ENCODE results near the gene CNTRL.
A peak's percentile ranks its signal among the peaks of the same experiment; 100 is the strongest.
"Not testable (repeated sequence)": the region's sequence is repeated elsewhere in the genome, so short reads cannot be mapped to it uniquely, and the experiment has no call there.

The CNTRL gene

DNA sequence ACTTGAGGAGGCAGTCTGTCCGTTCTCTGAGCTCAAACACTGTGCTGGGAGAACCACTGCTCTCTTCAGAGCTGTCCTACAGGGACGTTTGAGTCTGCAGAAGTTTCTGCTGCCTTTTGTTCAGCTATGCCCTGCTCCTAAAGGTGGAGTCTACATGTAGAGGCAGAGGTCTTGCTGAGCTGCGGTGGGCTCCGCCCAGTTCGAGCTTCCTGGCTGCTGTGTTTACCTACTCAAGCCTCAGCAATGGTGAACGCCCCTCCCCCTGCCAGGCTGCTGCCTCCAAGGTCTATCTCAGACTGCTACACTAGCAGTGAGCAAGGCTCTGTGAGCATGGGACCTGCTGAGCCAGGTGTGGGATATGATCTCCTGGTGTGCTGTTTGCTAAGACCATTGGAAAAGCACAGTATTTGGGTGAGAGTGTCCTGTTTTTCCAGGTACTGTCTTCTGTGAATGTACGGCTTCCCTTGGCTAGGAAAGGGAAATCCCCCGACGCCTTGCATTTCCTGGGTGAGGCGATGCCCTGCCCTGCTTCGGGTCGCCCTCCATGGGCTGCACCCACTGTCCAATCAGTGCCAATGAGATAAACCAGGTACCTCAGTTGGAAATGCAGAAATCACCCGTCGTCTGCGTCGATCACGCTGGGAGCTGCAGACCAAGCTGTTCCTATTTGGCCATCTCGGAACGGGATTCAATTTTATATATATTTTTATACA, 58.5 kb downstream of the CNTRL start:
- DNase-seq = peak; percentile 76

DNA sequence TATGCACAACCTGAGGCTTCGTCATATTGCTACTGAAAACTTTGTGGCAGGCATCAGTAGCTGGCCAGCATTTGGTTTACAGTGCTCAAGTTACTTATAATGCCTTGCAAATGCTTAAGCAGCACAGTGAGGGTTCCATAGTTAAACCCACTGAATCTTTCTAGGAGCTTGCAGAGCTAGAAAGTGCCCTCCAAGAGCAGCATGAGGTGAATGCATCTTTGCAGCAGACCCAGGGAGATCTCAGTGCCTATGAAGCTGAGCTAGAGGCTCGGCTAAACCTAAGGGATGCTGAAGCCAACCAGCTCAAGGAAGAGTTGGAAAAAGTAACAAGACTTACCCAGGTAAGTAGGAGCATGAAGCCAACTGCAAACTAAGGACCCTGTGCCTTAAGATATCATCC, 60.9 kb downstream of the CNTRL start:
- no peak for DNase-seq

DNA sequence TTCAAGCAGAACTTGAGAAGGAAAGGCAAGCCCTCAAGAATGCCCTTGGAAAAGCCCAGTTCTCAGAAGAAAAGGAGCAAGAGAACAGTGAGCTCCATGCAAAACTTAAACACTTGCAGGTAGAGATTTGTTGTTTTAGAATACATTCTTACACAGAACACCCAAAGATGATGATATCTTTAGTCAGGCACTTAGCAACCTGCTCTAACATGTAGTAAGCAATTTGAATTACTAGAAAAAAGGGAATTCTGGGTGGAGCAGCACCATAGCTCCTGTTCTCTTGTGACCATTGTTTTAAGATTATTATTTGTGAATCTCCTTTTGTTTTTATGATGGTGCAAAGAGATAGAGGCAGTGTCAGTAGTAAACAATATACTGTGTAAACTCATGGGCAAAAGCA, 63.8 kb downstream of the CNTRL start:
- DNase-seq = no peak

DNA sequence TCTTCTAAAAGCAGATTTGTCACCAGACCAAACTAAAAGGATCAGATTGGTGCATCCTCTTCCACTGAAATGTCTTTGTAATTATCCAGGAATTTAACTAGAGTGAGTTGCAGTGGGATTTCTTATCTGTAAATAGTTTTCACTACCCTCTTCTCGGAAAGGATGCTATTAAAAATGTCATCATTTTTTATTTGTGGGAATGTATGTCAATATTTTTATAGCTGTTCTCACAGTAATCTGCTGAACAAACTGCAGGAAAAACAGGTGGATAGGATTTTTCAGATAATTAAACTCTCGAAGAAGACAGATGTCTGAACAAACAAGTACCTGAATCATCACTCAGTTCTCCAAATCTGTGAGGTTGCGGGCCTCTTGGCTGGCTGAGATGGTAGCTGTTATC, 64.2 kb downstream of the CNTRL start:
- DNase-seq = no peak

DNA sequence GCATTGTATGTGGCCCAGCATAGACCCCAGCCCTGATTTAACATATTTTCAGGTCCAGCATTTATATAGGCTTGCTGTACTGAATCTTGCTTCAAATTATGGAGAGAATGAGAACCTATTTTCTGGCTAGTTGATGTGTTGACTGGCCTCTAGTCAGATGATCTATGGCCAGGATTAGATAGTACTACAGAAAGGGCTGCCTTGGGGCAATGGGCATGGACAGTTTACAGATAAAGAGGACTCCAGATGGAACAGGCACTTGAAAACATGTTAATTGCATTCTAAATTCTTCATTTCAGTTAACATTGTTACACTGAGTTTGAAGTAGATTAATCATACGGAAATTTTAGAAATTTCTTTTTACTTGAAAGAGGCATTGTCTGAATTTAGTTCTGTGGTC, 65.4 kb downstream of the CNTRL start:
- DNase-seq = no peak

DNA sequence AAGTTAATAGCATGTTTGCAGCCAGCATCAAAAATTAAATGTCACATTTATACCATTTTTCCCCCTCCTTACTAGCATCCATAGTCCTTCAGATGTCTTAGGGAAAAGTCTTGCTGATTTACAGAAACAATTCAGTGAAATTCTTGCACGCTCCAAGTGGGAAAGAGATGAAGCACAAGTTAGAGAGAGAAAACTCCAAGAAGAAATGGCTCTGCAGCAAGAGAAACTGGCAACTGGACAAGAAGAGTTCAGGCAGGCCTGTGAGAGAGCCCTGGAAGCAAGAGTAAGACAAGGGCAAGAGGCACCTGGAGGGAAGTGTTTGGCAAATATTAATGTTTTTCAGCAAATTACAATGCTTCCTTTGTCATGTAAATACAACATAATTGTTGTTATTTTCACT, 66.6 kb downstream of the CNTRL start:
- no peak for DNase-seq

DNA sequence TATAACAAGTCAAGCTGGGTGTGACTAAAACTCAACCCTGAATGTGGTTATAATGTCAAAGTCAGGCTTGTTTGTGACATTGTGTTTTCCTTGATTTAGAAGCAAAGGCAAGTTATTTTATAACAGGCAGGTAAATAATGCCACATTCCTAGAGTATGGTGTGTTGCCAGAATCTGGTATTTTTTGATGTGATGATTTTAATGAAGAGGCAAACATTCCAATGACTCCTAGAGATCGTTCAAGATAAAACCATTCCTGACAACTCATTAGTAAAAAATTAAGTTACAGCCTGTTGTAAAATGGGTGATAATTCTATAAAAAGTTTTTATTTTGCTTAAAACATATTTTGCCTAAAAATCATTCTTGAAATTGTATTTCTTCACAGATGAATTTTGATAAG, 67.0 kb downstream of the CNTRL start:
- DNase-seq = no peak

DNA sequence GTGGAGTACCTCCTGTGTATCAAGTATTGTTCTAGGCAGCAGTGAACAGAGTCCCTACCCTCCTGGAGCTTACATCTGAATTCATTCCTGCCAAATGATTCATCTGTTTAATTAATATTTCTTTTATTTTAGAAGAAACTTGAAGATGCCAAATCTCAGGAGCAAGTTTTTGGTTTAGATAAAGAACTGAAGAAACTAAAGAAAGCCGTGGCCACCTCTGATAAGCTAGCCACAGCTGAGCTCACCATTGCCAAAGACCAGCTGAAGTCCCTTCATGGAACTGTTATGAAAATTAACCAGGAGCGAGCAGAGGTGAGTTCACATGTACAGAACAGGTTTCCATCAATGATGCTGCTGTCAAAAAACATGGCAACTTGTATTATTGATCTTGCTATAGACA, 69.0 kb downstream of the CNTRL start:
- DNase-seq = no peak

DNA sequence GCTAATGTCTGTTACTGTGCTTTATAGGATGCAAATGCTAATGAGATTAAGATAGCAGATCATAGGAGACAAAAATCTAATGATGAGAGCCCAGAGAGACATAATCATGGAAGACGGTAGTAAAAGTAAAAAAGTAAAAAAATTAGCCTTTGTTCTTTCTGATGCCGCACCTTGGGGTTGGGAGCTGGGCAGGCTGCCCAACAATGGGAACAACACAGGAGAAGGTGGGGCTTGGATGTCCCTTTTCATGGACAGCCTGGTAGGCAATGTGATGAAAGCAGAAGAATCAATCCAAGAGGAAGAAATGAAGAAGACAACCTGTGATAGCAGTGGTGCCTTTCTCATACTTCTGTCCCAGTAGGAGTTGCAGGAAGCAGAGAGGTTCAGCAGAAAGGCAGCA, 69.7 kb downstream of the CNTRL start:
- no peak for DNase-seq

DNA sequence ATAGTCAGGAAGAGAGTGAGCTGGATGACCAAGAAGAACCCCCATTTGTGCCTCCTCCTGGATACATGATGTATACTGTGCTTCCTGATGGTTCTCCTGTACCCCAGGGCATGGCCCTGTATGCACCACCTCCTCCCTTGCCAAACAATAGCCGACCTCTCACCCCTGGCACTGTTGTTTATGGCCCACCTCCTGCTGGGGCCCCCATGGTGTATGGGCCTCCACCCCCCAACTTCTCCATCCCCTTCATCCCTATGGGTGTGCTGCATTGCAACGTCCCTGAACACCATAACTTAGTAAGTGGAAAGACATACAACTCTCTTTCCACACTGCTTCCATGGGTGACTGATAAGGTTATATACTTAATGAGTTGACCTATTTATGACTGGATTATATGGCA, 75.4 kb downstream of the CNTRL start:
- no peak for DNase-seq

DNA sequence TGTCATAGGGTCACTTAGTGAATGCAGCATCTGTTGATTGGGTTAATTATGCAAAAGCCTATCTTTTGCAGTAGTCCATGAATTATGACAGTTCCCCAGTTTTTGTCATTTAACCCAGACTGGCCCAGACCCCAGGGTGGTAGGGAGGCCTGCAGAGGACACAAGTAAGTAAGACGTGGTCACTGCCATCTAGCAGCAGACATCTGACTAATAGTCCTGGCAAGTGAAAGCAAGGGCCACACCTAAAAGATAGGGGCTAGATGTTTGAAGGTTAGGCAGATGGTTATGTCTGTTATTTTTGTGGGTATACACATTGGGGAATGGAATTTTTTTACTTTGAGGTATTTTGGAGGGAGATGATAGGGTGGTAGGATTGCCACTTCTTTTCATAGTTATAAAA, 78.9 kb downstream of the CNTRL start:
- no peak for DNase-seq

DNA sequence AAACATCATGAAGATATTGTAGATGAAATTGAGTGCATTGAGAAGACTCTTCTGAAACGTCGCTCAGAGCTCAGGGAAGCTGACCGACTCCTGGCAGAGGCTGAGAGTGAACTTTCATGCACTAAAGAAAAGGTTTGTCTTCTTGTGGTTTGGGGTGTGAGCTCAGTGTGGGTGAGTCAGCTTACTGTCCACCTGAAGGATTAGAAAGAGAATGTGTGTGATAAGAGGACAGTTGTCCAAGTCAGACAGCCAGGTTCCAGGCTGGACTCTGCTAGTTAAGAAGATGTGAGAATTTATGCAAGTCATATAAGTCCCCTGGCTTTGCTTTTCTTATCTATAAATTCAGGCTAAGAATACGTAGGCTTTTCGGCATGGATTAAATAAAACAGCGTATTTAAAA, 80.0 kb downstream of the CNTRL start:
- DNase-seq = no peak

DNA sequence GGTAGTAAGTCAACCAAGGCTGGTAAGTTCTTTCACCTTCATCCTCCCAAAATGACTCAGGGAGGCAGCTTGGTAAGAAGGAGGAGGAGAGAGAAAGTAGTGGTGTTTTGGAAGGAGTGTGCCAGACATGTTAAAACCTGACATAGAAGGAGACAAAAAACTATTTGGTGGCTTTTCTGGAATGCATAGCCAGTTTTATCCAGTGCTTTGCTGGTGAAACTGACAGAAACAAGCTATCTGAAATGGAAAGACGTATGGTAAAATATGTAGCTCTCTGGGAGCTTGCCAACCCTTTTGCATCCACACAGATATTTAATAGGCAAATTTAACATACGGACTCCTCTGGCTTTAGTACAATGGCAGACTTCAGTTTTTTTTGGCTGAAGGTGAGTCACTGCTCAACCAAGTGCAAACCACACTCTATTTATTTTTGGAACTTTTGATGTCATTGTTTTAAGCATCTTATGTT, 81.5 kb downstream of the CNTRL start:
- no peak for DNase-seq

DNA sequence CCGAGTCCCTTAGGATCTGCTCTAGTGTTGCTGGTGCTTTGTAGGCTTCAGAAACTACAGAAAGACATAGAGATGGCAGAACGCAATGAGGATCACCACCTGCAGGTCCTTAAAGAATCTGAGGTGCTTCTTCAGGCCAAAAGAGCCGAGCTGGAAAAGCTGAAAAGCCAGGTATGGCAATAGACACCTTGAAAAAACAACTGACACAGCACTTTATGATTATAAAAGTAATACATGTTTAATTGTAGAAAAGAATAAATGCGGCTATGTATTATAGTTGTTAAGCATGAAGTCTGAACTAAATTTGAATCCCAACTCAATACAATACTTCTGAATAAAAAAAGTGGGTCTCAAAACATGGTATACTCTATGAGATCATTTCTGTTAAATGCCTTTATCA, 83.2 kb downstream of the CNTRL start:
- no peak for DNase-seq

DNA sequence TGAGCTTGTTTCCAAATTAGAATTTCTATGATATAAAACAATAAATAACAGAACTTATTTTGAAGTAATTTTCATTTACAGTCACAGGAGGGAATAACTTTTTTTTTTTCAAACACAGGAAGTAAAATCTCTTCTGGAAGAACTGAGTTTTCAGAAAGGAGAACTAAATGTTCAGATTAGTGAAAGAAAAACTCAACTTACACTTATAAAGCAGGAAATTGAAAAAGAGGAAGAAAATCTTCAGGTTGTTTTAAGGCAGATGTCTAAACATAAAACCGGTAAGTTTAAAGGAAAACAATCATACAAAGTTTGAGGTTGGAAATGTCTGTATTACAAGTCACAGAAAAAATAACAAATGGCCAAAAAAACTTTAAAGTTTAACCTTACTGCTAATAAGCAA, 85.3 kb downstream of the CNTRL start:
- no peak for DNase-seq

DNA sequence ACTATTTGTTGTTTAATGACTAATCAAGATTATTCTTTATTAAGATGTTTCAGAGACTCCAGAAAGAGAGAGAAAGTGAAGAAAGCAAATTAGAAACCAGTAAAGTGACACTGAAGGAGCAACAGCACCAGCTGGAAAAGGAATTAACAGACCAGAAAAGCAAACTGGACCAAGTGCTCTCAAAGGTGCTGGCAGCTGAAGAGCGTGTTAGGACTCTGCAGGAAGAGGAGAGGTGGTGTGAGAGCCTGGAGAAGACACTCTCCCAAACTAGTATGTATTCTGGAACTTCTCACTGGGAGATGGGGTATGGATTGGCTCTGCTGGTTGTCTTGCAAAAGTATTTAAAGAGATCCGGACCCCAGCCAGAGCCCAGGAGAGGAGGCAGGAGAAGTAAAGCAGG, 93.3 kb downstream of the CNTRL start:
- DNase-seq = no peak

DNA sequence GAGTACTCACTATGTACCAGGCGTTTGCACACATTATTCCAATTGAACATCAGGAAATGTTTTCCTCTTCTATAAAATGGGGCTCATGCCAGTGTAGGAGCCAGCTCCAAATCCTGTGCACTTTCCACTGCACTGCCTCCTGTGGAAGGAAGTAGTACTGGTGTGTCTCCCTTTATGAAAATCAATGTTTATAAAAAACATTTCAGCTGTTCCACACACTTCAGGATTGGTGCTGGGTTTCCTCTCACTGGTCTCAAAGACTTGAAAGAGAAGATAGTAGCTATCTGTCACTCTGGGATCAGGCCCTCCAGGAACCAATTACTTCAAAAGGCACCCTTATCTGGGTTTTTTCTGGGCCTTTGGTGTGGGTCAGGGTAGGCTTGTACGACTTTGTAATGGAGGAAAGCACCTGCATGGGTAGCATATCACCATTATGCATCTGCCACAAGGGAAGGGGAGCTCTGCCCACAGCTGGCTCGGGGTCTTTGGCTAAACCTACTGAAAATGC, 94.4 kb downstream of the CNTRL start:
- DNase-seq = peak; percentile 21

DNA sequence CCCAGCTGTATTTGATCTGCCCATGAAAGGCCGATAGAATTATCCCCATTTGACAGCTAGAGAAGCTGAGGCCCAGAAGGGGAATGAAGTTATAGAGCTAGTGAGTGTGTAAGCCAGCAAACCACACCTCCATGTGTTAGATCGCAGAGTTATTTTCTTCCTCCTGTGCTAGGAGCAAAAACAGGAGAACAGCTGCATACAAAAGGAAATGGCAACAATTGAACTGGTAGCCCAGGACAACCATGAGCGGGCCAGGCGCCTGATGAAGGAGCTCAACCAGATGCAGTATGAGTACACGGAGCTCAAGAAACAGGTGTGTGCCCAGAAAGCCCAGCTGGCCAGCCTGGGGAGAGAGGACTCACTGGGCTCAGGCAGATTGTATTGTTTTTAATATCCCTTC, 96.5 kb downstream of the CNTRL start:
- DNase-seq = no peak

DNA sequence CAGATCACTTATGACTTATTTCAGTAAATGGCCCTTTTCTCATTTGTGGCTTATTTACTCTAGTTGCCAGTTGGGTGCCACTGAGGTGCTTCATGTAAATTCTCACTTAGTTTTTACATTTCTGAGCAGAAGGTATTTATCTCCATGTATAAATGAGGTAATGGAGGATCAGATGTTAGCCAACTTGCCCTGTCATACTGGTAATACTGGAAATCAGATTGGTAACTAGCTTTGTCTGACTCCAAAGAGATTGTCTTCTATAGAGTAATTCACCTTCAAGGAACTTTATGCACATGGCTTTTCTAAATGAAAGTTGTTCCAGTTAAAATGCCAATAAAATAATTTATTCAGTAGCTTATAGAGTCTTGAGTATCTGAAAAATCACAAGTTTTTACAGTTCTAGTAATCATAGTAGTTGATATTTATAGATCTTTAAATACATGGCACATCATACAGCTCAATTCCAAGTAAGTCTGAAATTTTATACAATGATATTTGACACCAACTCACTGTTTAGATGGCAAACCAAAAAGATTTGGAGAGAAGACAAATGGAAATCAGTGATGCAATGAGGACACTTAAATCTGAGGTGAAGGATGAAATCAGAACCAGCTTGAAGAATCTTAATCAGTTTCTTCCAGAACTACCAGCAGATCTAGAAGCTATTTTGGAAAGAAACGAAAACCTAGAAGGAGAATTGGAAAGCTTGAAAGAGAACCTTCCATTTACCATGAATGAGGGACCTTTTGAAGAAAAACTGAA, 98.2 kb downstream of the CNTRL start:
- no peak for DNase-seq

DNA sequence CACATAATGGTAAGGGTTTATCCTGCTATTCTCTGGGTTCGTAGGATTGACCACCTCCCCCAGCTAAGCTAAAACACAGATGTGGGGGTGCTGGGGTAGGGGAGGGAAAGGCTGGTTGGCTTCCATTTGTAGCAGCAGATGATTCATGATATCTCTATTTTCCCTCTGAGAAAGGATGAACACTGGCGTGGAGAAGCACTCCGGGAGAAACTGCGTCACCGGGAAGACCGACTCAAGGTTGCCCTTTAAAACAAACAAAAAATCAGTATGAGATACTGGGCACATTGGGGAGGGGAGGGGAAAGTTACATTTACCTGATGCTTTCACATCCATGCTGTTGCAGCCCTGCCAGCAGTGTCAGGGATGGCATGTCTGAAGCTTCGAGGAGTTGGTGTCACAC, 98.7 kb downstream of the CNTRL start:
- no peak for DNase-seq

DNA sequence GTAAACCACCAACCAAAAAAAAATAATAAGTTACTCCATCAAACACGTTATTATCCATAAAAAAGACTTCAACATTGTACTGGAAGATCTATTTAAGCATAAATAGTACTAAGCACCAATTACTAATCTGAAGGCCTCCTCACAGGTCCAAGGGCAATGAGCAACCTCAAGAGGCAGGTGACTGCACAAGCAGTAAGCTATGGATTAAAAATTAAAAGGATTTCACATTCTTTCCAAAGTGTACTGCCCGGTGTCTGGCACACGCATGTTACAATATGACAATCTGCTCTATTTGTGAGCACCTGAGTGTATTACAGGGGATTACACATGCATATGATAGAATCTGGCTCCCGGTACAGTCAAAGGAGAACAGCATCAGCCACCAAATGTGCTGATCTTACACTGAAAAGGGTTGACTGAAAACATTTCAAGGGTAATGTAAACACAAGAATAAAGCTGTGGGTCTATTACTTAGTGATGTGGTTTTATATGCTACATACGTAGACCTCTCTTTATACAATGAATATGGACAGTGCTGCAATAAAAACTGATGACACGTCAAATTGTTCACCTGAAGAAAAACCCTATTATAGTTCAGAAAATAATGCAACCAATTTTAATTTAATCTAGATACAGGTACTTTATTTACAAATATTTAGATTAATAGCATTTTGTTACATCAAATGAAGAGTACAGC, 104.1 kb downstream of the CNTRL start:
- DNase-seq = no peak

DNA sequence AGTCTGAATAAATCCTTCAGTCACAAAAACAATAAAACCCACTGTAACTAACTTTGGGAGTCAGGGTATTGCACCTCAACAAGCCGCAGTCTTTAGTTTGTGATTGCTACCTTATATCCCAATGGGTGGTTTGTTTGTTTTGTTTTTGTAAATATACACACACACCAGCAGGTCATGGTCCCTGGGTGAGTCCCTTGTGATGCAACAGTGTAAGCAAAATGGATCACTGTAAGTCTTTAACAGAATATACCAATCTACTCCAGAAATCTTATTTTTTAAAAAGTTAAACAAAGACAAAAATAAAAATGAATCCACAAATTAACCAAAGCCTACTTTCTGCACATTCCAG, 104.6 kb downstream of the CNTRL start:
- DNase-seq = not testable (repeated sequence)

DNA sequence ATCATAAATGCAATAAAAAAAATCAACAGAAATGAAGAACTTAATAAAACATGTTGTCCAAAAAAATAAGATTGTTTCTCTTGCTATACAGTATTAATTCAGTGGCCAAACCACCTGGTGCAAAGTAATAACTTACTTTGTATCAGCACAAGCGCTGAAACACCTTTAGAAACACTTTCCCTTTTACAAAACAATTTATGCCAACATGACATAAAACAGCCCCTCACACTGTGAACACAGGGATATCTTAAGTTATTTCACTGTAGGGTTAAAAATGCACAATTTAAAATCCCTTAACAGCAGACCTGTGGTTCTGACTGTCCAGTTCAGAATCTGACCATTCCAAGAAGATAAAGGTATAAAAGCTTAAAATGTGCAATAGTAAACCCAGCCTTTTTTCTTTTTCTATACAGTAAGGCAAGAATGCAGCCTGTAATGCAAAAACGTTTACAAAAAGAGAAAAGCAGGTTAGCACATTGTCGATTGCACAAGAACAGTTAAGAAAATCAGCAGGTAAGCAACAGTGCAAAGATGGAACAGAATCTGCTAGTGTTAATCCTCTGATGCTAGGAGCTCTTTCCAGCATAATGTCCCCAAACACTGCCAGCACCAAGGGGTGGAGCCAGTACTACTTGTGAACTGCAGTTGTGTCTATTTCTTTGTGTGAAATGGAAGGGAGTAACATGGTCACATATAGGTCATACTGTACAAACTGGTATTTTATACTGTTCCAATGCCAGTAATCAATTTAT, 105.4 kb downstream of the CNTRL start:
- DNase-seq = no peak
